ENCODE results near the gene ACTG1. TPM values are rescaled to one million over a fixed set of nuclear protein-coding genes. Genes with fewer than 3 reads are reported as not detected.

ACTG1 gene
- total RNA-seq, 2 experiments from 2014 or later: 2,707 to 2,894 TPM

DNA sequence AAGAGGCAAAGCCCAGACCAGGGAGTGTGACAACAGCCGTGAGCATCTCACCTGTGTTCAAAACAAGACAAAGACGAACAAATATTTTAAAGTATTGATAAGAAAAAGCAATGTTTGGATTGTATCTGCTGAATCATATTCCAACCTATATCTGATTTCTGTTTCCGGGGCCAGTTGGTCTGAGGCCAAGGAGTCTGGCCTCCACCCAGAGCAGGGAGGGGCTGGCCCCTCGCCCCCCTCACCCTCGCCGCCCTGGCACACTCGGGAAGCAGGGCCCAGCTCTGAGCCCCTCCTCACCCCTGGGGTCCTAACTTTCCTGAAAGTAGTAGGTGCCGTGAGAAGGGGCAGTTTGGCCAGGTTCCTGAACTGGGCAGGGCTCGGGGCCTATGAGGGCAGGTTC is 48.0 kb downstream of the ACTG1 start:
- Histone ChIP-seq H3K27ac (ENCODE audit: low read depth, low read length, poor library complexity, severe bottlenecking) (no peak overlapping the region), H3K9me3 (ENCODE audit: low read length) (no peaks in the 10 kb centered on the region), H3K9me2 (ENCODE audit: insufficient read depth, low read length) (no peaks in the 10 kb centered on the region), H3K4me2 (ENCODE audit: low read length) (no peak overlapping the region), H3K79me2 (ENCODE audit: insufficient read depth, low read depth, low read length) (no peaks in the 10 kb centered on the region), H3K36me3 (ENCODE audit: insufficient read depth, low read length) (no peaks in the 10 kb centered on the region), H3K4me3 (ENCODE audit: low read depth, low read length, poor library complexity, severe bottlenecking) (no peak overlapping the region), H2AFZ (ENCODE audit: low read length) (no peak overlapping the region), H3K4me1 (ENCODE audit: insufficient read depth, low read length, poor library complexity, severe bottlenecking) (no peaks in the 10 kb centered on the region), H4K20me1 (ENCODE audit: insufficient read depth, low read length) (no peaks in the 10 kb centered on the region)
- intact Hi-C loops (cut with micrococcal nuclease; ENCODE audit: unreplicated experiment): no loop called here
- no TSS peak for BruUV-seq (replicated peaks)
- no peak for DNase-seq (ENCODE audit: low spot score)
- ChIA-PET CTCF (ENCODE audit: unreplicated experiment) (no interaction called here), POLR2A (no interaction called here)
- TF ChIP-seq EZH2phosphoT487 (IDR thresholded peaks at IDR 0.05; ENCODE audit: borderline replicate concordance, low read depth, low read length): no peak
- TF ChIP-seq, protein P1, sequence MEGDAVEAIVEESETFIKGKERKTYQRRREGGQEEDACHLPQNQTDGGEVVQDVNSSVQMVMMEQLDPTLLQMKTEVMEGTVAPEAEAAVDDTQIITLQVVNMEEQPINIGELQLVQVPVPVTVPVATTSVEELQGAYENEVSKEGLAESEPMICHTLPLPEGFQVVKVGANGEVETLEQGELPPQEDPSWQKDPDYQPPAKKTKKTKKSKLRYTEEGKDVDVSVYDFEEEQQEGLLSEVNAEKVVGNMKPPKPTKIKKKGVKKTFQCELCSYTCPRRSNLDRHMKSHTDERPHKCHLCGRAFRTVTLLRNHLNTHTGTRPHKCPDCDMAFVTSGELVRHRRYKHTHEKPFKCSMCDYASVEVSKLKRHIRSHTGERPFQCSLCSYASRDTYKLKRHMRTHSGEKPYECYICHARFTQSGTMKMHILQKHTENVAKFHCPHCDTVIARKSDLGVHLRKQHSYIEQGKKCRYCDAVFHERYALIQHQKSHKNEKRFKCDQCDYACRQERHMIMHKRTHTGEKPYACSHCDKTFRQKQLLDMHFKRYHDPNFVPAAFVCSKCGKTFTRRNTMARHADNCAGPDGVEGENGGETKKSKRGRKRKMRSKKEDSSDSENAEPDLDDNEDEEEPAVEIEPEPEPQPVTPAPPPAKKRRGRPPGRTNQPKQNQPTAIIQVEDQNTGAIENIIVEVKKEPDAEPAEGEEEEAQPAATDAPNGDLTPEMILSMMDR (conservative IDR thresholded peaks at IDR 0.05; ENCODE audit: low read length): no peak

DNA sequence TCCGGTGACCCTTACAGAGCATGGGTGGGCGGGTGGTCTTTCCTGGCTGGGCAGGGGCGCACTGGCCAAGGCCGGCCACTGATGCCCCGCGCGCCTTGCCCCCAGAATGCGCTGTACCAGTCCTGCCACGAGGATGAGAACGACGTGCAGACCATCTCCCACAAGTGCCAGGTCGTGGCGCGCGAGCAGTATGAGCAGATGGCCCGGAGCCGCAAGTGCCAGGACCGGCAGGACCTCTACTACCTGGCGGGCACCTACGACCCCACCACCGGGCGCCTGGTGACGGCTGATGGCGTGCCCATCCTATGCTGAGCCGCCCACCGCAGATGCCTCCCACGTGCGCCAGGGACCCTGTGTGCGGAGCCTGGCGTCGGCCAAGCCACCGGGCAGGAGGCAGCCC is 49.1 kb downstream of the ACTG1 start:
- DNase-seq (ENCODE audit: low spot score): no peak
- Histone ChIP-seq H3K4me3 (ENCODE audit: low read depth, low read length, poor library complexity, severe bottlenecking) (no peak overlapping the region), H3K79me2 (ENCODE audit: insufficient read depth, low read depth, low read length) (no peaks in the 10 kb centered on the region), H2AFZ (ENCODE audit: low read length) (no peak overlapping the region), H3K36me3 (ENCODE audit: insufficient read depth, low read length) (no peaks in the 10 kb centered on the region), H3K9me2 (ENCODE audit: insufficient read depth, low read length) (no peaks in the 10 kb centered on the region), H3K27ac (ENCODE audit: low read depth, low read length, poor library complexity, severe bottlenecking) (no peak overlapping the region), H3K9me3 (ENCODE audit: low read length) (no peaks in the 10 kb centered on the region), H3K4me2 (ENCODE audit: low read length) (no peak overlapping the region), H4K20me1 (ENCODE audit: insufficient read depth, low read length) (no peaks in the 10 kb centered on the region), H3K4me1 (ENCODE audit: insufficient read depth, low read length, poor library complexity, severe bottlenecking) (no peaks in the 10 kb centered on the region)
- ChIA-PET POLR2A (no interaction called here), CTCF (ENCODE audit: unreplicated experiment) (no interaction called here)
- TF ChIP-seq EZH2phosphoT487 (IDR thresholded peaks at IDR 0.05; ENCODE audit: borderline replicate concordance, low read depth, low read length): no peak
- TF ChIP-seq, protein P1 (conservative IDR thresholded peaks at IDR 0.05; ENCODE audit: low read length): no peak
- BruUV-seq (replicated peaks): no TSS peak
- intact Hi-C loops (cut with micrococcal nuclease; ENCODE audit: unreplicated experiment): no loop called here

DNA sequence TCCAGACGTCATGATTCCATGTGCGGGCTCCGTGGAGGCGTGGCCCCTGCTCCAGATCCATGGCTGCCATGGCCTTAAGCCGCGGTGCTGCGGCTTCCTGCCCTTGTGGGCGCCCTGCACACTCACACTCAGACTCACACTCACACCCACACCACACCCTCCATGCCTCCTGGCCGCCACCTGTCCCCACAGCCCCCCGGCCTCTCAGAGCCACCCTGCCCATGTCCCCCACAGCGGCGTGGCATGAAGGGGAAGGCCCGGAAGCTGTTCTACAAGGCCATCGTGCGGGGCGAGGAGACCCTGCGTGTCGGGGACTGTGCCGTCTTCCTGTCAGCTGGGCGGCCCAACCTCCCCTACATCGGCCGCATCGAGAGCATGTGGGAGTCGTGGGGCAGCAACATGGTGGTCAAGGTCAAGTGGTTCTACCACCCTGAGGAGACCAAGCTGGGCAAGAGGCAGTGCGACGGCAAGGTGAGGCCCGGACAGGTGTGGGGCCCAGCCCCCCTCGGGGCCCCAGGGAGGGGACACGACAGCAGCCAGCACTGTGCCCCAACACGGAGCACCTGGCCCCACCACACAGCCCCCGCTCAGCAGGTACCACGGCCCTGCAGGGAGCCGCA is 50.0 kb downstream of the ACTG1 start:
- no peaks in the 10 kb centered on the region for H3K79me2 ChIP-seq (ENCODE audit: insufficient read depth, low read depth, low read length)
- no peak overlapping the region for H3K27ac ChIP-seq (ENCODE audit: low read depth, low read length, poor library complexity, severe bottlenecking)
- ChIA-PET CTCF (ENCODE audit: unreplicated experiment) (no interaction called here), POLR2A (no interaction called here)
- DNase-seq (ENCODE audit: low spot score): no peak
- intact Hi-C loops (cut with micrococcal nuclease; ENCODE audit: unreplicated experiment): no loop called here
- H3K4me2 ChIP-seq (ENCODE audit: low read length): no peak overlapping the region
- H2AFZ ChIP-seq (ENCODE audit: low read length): no peak overlapping the region
- no peaks in the 10 kb centered on the region for H3K9me2 ChIP-seq (ENCODE audit: insufficient read depth, low read length)
- H3K4me3 ChIP-seq (ENCODE audit: low read depth, low read length, poor library complexity, severe bottlenecking): no peak overlapping the region
- no peak for TF ChIP-seq EZH2phosphoT487 (IDR thresholded peaks at IDR 0.05; ENCODE audit: borderline replicate concordance, low read depth, low read length)
- TF ChIP-seq, protein P1 (conservative IDR thresholded peaks at IDR 0.05; ENCODE audit: low read length): no peak
- H3K4me1 ChIP-seq (ENCODE audit: insufficient read depth, low read length, poor library complexity, severe bottlenecking): no peaks in the 10 kb centered on the region
- no peaks in the 10 kb centered on the region for H3K36me3 ChIP-seq (ENCODE audit: insufficient read depth, low read length)
- no peaks in the 10 kb centered on the region for H3K9me3 ChIP-seq (ENCODE audit: low read length)
- no peaks in the 10 kb centered on the region for H4K20me1 ChIP-seq (ENCODE audit: insufficient read depth, low read length)
- no TSS peak for BruUV-seq (replicated peaks)
